Breast epithelium (tissue), 4 donors: ENCODE measurements around the gene CIBAR2. TPM values are rescaled to one million over a fixed set of nuclear protein-coding genes. Genes with fewer than 3 reads are reported as not detected.

Experiments used
- DNase-seq, 2 donors: peaks; one replicate each; pipeline ENCODE4 v3.0.0-alpha.2; 2019; ENCODE audit warnings: low spot score in 2 of 2
- H3K27ac ChIP-seq, 2 donors: fragments of 200-600 bp; sonication (generic) in 1 of 2; one replicate each; pipeline ENCODE4 v1.5.1; 2016 to 2019; ENCODE audit warnings: mild to moderate bottlenecking in 1 of 2
- H3K27me3 ChIP-seq, 2 donors: fragments of 200-600 bp; sonication (generic) in 1 of 2; one replicate each; pipeline versions ENCODE4 v1.5.1 to v1.6.0; 2017 to 2019; ENCODE audit warnings: control low read depth in 1 of 2, mild to moderate bottlenecking in 1 of 2
- H3K36me3 ChIP-seq: fragments of 200-600 bp; one replicate; pipeline ENCODE4 v1.5.1; 2019
- H3K4me1 ChIP-seq, 2 donors: fragments of 200-600 bp; sonication (generic); one replicate each; pipeline ENCODE4 v1.5.1; 2016 to 2019; ENCODE audit warnings: control low read depth in 1 of 2
- H3K4me3 ChIP-seq, 3 donors: fragments of 200-600 bp; sonication (generic); 1 replicate in 2 of 3; 2 replicates in 1 of 3; pipeline ENCODE4 v1.5.1; 2016 to 2019; ENCODE audit warnings: mild to moderate bottlenecking in 3 of 3, moderate library complexity in 2 of 3
- H3K9me3 ChIP-seq, 2 donors: fragments of 200-600 bp; sonication (generic) in 1 of 2; one replicate each; pipeline ENCODE4 v1.5.1; 2016 to 2019; ENCODE audit warnings: control low read depth in 1 of 2
- CTCF ChIP-seq, 3 donors: fragments of 450-650 bp; IDR thresholded peaks; one replicate each; pipeline ENCODE4 v1.5.1; 2016 to 2017; ENCODE audit warnings: antibody characterized with exemption in 3 of 3, mild to moderate bottlenecking in 3 of 3, moderate library complexity in 3 of 3
- POLR2A ChIP-seq: fragments of 450-650 bp; IDR thresholded peaks from one replicate; pipeline ENCODE4 v1.6.1; 2016; ENCODE audit warnings: antibody characterized with exemption, mild to moderate bottlenecking, moderate library complexity
- POLR2AphosphoS5 ChIP-seq, 3 donors: sonication (generic); formaldehyde crosslinking; IDR thresholded peaks; one replicate each; pipeline ENCODE4 v1.6.1; 2017; ENCODE audit warnings: antibody characterized with exemption in 3 of 3
- intact Hi-C: fragments of 100-400 bp; cut with DNase I; formaldehyde crosslinking; loops from one replicate; pipeline ENCODE4 v1.15.1; 2023; ENCODE audit warnings: low total_unique reads
- total RNA-seq, 3 donors: library from RNA; depleted of rRNA; stranded (reverse); fragments of >200 nt; gene quantifications; one replicate each; pipeline ENCODE4 v1.1.0, GENCODE V29; 2016

Gene CIBAR2
- total RNA-seq, 3 donors from 2014 or later: not detected

- H3K9me3 ChIP-seq: no peaks in the 10 kb centered on the region
- no peak for DNase-seq
- no peaks in the 10 kb centered on the region for H3K36me3 ChIP-seq
- H3K4me3 ChIP-seq: no peak overlapping the region
- intact Hi-C loops: no loop called here
- no peaks in the 10 kb centered on the region for H3K4me1 ChIP-seq
- no peak for TF ChIP-seq CTCF (IDR thresholded peaks at IDR 0.05)
- TF ChIP-seq POLR2A: no peak
- TF ChIP-seq POLR2AphosphoS5 (IDR thresholded peaks at IDR 0.05): no peak
- H3K27ac ChIP-seq: no peak overlapping the region
- H3K27me3 ChIP-seq: peaks cover 0 to 4% of the 10 kb centered on the region in 2 donors
These were observed 21.3 kb downstream of the CIBAR2 start for GRCh38 chr16:85090873-85091521.

DNA sequence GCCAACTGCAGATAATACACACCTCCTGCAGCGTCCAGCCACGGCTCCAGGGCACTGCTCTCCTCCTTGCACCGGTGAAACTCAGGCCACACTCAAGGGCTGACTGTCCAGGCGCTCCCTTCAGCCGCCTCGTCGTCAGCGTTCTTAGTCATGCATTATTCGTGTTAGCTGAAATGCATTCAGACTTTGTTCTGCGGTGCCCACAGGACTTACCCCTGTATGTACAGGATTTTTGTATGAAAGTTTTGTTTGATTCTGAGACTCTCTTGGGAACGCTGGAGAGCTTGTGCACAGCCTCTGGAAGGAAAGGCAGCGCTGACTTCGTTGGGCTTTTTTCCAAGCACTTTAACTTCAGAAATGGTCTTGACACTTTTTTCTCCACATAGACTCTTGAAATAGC lies 22.1 kb downstream of the CIBAR2 start:
- intact Hi-C loops: no loop called here
- TF ChIP-seq POLR2AphosphoS5 (IDR thresholded peaks at IDR 0.05) (no peak), POLR2A (no peak), CTCF (IDR thresholded peaks at IDR 0.05) (no peak)
- no peak for DNase-seq
- H3K9me3 ChIP-seq: no peaks in the 10 kb centered on the region
- H3K27ac ChIP-seq: no peak overlapping the region
- H3K27me3 ChIP-seq: no peaks in the 10 kb centered on the region
- H3K4me3 ChIP-seq: no peak overlapping the region
- H3K4me1 ChIP-seq: no peaks in the 10 kb centered on the region
- H3K36me3 ChIP-seq: no peaks in the 10 kb centered on the region

DNA sequence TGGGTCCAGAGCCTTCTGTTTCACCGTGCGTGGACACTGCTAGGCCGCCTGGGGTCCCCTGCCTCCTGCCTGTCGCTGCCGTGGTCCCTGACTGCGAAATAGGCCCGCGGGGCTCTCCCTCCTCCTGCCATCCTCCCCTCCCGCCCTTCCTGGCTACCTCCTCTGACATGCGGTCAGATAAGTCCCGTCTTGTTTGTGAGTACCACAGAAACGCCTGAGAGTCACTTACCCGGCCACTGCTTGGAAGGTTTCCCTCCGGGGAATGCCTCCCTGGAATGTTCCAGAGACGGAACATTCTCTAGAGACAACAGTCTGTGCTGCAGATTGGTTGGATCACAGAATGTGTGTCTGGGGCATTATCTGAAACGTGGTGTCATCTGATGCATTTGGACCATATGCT lies 22.7 kb downstream of the CIBAR2 start:
- peak overlapping the region; percentile 33 to 50 for H3K27ac ChIP-seq
- DNase-seq: peak; percentile 68 to 81
- H3K36me3 ChIP-seq: no peaks in the 10 kb centered on the region
- no peaks in the 10 kb centered on the region for H3K4me1 ChIP-seq
- H3K27me3 ChIP-seq: no peaks in the 10 kb centered on the region
- TF ChIP-seq CTCF (IDR thresholded peaks at IDR 0.05): no peak
- TF ChIP-seq POLR2A: no peak
- TF ChIP-seq POLR2AphosphoS5 (IDR thresholded peaks at IDR 0.05): no peak
- no peaks in the 10 kb centered on the region for H3K9me3 ChIP-seq
- intact Hi-C loops: no loop called here
- peak overlapping the region in 2 of 3 donors; percentile 21 to 30 for H3K4me3 ChIP-seq

- Histone ChIP-seq H3K36me3 (no peaks in the 10 kb centered on the region), H3K9me3 (no peaks in the 10 kb centered on the region), H3K27me3 (no peaks in the 10 kb centered on the region), H3K27ac (peak overlapping the region; percentile 33 to 50), H3K4me1 (no peaks in the 10 kb centered on the region), H3K4me3 (peak overlapping the region in 2 of 3 donors; percentile 21 to 30)
- intact Hi-C loops: no loop called here
- TF ChIP-seq CTCF (IDR thresholded peaks at IDR 0.05) (no peak), POLR2AphosphoS5 (IDR thresholded peaks at IDR 0.05) (no peak), POLR2A (no peak)
- DNase-seq: peak in 1 of 2 donors; percentile 61
These were observed 23.6 kb downstream of the CIBAR2 start for GRCh38 chr16:85088570-85089199.

DNA sequence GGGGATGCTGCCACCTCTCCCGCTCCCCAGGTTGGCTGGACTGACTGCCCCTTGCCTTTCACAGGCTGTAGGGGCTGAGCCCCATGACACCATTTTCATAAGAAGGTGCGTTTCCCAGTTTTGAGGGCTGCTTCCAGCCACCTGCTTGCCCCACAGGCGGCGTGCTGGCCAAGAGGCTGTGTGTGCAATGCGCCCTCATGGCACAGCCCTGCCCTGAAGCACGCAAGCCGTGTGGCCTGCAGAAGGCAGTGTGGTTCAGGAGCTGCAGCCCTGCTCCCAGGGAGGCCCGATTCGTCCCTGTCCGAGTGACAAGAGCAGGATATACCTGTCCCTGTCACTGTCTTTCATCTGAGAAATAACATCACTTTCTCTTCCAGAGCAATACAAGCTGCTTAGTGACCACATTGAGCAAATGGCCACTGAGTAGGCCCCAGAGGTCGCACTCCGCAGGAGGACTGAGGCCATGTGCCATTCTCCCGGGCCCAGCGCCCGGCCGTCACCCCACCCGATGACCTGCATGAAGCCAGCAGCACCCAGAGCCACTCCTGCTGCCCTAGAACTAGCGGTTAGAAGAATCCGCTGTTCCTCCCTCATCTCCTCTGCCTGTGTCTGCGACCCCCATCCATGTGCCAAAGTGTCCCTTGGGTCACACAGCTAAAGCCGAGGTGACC lies 24.2 kb downstream of the CIBAR2 start:
- no peak for TF ChIP-seq POLR2AphosphoS5 (IDR thresholded peaks at IDR 0.05)
- TF ChIP-seq POLR2A: no peak
- TF ChIP-seq CTCF (IDR thresholded peaks at IDR 0.05): no peak
- H3K4me1 ChIP-seq: no peaks in the 10 kb centered on the region
- no peaks in the 10 kb centered on the region for H3K36me3 ChIP-seq
- peak overlapping the region in 1 of 2 donors; percentile 33 for H3K27ac ChIP-seq
- no peak for DNase-seq
- no peak overlapping the region for H3K4me3 ChIP-seq
- intact Hi-C loops: no loop called here
- H3K9me3 ChIP-seq: no peaks in the 10 kb centered on the region
- no peaks in the 10 kb centered on the region for H3K27me3 ChIP-seq
